ENCODE results near the gene CYTH3. TPM values are rescaled to one million over a fixed set of nuclear protein-coding genes. Genes with fewer than 3 reads are reported as not detected.
"Not testable (repeated sequence)": the region's sequence is repeated elsewhere in the genome, so short reads cannot be mapped to it uniquely, and the experiment has no call there.

CYTH3 gene
- polyA plus RNA-seq, 2 of the 4 experiments (the other 2 are of a cell fraction) = 18.6 to 24.2 TPM

DNA sequence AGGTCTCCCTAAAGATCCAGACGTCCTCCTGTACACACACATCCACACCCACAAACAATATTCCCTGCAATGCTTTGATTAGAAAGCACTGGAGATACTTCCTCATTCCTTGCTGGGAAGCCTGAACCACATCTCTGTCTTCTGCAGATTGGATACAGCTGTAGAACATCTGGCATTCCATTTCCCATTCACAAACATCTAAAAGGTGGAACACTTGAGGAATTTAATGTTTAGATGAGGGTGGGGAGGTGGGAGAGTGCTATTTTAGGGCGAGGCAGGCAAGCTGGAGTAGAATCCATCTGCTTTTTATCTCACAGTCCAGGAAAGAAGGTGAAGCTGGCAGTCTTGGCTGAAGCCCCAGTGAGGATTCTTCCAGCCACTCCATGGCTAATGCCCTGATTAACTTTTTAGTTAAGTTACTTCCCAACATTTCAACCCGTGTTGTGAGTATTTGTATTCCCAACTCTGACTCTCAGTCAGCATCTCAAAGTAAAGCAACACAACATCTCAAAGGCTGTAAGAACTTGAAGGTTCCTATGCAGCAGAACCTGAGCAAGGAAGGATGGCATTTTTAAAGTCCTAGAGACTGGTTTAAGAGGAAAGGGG, 46.1 kb downstream of the CYTH3 start:
- FAIRE-seq (peak; percentile 32), DNase-seq (ENCODE audit: low read depth in 1 of 2, low spot score in 1 of 2) (peak in 1 of 2 experiments; percentile 73), ATAC-seq (peak; percentile 49 to 87; a peak in 4 of 6 replicates)
- ChIA-PET CTCF (interaction anchor here (0.9 kb wide), 1 partner anchor 43 kb away, joined by 3 read pairs; no protein-coding TSS in a partner anchor), POLR2A (no interaction called here)
- Histone ChIP-seq H3K4me3 (no peak overlapping the region), H3K4me2 (peak overlapping the region; percentile 36), H3K4me1 (peaks cover 77% of the 10 kb centered on the region), H3K9me3 (no peaks in the 10 kb centered on the region), H3K27ac (peak overlapping the region; percentile 41 to 63; a peak in 5 of 6 replicates)
- WGBS (ENCODE audit: missing lambda C conversion rate) = 30% methylated on average over 3 of the region's 3 CpGs
- TF ChIP-seq HEYL (CRISPR knock-in tag; IDR thresholded peaks at IDR 0.05) = no peak
- TF ChIP-seq, protein P1, sequence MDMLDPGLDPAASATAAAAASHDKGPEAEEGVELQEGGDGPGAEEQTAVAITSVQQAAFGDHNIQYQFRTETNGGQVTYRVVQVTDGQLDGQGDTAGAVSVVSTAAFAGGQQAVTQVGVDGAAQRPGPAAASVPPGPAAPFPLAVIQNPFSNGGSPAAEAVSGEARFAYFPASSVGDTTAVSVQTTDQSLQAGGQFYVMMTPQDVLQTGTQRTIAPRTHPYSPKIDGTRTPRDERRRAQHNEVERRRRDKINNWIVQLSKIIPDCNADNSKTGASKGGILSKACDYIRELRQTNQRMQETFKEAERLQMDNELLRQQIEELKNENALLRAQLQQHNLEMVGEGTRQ (IDR thresholded peaks at IDR 0.05) = no peak
- TF ChIP-seq ZFP36 (IDR thresholded peaks at IDR 0.05; ENCODE audit: borderline replicate concordance, partially characterized antibody) = no peak
- no peak for TF ChIP-seq ZNF302 (CRISPR knock-in tag; IDR thresholded peaks at IDR 0.05)
- TF ChIP-seq, protein P2, sequence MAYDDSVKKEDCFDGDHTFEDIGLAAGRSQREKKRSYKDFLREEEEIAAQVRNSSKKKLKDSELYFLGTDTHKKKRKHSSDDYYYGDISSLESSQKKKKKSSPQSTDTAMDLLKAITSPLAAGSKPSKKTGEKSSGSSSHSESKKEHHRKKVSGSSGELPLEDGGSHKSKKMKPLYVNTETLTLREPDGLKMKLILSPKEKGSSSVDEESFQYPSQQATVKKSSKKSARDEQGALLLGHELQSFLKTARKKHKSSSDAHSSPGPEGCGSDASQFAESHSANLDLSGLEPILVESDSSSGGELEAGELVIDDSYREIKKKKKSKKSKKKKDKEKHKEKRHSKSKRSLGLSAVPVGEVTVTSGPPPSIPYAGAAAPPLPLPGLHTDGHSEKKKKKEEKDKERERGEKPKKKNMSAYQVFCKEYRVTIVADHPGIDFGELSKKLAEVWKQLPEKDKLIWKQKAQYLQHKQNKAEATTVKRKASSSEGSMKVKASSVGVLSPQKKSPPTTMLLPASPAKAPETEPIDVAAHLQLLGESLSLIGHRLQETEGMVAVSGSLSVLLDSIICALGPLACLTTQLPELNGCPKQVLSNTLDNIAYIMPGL (CRISPR knock-in tag; IDR thresholded peaks at IDR 0.05; ENCODE audit: borderline replicate concordance) = no peak
- no peak for TF ChIP-seq ZSCAN20 (CRISPR knock-in tag; IDR thresholded peaks at IDR 0.05)
- no peak for TF ChIP-seq TP53 (CRISPR knock-in tag; IDR thresholded peaks at IDR 0.05)
- TF ChIP-seq CBX2 (IDR thresholded peaks at IDR 0.05; ENCODE audit: borderline replicate concordance, low read depth) = no peak
- no peak for TF ChIP-seq RNF2 (IDR thresholded peaks at IDR 0.05; ENCODE audit: borderline replicate concordance, low read depth)
- TF ChIP-seq EHF (CRISPR knock-in tag; IDR thresholded peaks at IDR 0.05) = no peak
- TF ChIP-seq EP300 (IDR thresholded peaks at IDR 0.05) = no peak
- TF ChIP-seq, protein P3, sequence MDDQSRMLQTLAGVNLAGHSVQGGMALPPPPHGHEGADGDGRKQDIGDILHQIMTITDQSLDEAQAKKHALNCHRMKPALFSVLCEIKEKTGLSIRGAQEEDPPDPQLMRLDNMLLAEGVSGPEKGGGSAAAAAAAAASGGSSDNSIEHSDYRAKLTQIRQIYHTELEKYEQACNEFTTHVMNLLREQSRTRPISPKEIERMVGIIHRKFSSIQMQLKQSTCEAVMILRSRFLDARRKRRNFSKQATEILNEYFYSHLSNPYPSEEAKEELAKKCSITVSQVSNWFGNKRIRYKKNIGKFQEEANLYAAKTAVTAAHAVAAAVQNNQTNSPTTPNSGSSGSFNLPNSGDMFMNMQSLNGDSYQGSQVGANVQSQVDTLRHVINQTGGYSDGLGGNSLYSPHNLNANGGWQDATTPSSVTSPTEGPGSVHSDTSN (IDR thresholded peaks at IDR 0.05) = no peak
- no peak for TF ChIP-seq PHF8 (IDR thresholded peaks at IDR 0.05; ENCODE audit: borderline replicate concordance, low read depth)
- TF ChIP-seq KDM1A (IDR thresholded peaks at IDR 0.05; ENCODE audit: low read depth) = no peak
- TF ChIP-seq, protein P4, sequence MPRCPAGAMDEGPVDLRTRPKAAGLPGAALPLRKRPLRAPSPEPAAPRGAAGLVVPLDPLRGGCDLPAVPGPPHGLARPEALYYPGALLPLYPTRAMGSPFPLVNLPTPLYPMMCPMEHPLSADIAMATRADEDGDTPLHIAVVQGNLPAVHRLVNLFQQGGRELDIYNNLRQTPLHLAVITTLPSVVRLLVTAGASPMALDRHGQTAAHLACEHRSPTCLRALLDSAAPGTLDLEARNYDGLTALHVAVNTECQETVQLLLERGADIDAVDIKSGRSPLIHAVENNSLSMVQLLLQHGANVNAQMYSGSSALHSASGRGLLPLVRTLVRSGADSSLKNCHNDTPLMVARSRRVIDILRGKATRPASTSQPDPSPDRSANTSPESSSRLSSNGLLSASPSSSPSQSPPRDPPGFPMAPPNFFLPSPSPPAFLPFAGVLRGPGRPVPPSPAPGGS (IDR thresholded peaks at IDR 0.05) = no peak
- no peak for TF ChIP-seq NPAS2 (CRISPR knock-in tag; IDR thresholded peaks at IDR 0.05; ENCODE audit: borderline replicate concordance)
- TF ChIP-seq ZC3H11A (IDR thresholded peaks at IDR 0.05) = no peak

DNA sequence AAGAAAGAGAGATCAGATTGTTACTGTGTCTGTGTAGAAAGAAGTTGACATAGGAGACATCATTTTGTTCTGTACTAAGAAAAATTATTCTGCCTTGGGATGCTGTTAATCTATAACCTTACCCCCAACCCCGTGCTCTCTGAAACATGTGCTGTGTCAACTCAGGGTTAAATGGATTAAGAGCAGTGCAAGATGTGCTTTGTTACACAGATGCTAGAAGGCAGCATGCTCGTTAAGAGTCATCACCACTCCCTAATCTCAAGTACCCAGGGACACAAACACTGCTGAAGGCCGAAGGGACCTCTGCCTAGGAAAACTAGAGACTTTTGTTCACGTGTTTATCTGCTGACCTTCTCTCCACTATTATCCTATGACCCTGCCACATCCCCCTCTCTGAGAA, 49.0 kb downstream of the CYTH3 start:
- POLR2A ChIA-PET = not testable (repeated sequence)

DNA sequence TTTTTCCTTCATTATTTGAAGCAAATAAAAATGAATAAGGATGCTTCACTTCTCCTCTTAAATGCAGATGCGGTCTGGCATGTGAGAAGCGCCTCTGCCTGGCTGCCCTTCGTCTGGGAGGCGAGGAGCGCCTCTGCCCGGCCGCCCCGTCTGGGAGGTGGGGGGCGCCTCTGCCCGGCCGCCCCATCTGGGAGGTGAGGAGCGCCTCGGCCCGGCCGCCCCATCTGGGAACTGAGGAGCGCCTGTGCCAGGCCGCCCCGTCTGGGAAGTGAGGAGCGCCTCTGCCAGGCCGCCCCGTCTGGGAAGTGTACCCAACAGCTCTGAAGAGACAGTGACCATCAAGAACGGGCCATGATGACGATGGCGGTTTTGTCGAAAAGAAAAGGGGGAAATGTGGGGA, 49.4 kb downstream of the CYTH3 start:
- ATAC-seq, POLR2A ChIA-PET: not testable (repeated sequence)
- WGBS (ENCODE audit: missing lambda C conversion rate) = 93% methylated on average over 21 of the region's 25 CpGs

More for the DNA sequence above, 49.0 kb downstream of the CYTH3 start:
- H3K4me3 ChIP-seq, CTCF ChIA-PET, H3K9me3 ChIP-seq, FAIRE-seq, ATAC-seq: not testable (repeated sequence)
- peak in 1 of 2 experiments; percentile 19 for DNase-seq (ENCODE audit: low read depth in 1 of 2, low spot score in 1 of 2)
- peaks cover 82% of the 10 kb centered on the region for H3K4me1 ChIP-seq
- 23% methylated on average over 4 of the region's 4 CpGs for WGBS (ENCODE audit: missing lambda C conversion rate)
- H3K4me2 ChIP-seq = peak overlapping the region; percentile 49
- peak overlapping the region; percentile 49 to 69; a peak in 2 of 6 replicates for H3K27ac ChIP-seq

More for the DNA sequence above, 49.4 kb downstream of the CYTH3 start:
- CTCF ChIA-PET = interaction anchor here (0.7 kb wide), 1 partner anchor 122 kb away, joined by 3 read pairs; no protein-coding TSS in a partner anchor
- peak overlapping the region; percentile 49; the same call in 2 of the 3 replicates for H3K4me2 ChIP-seq
- FAIRE-seq; H3K9me3 ChIP-seq; DNase-seq (ENCODE audit: low read depth in 1 of 2, low spot score in 1 of 2); H3K4me3 ChIP-seq: not testable (repeated sequence)
- peak overlapping the region; percentile 38 to 69; a peak in 4 of 6 replicates for H3K27ac ChIP-seq
- peaks cover 82% of the 10 kb centered on the region for H3K4me1 ChIP-seq

Measured in A549 (cell line).